ENCODE measurements around the gene TIMM44. TPM values are rescaled to one million over a fixed set of nuclear protein-coding genes. Genes with fewer than 3 reads are reported as not detected.
A peak's percentile ranks its signal among the peaks of the same experiment; 100 is the strongest.

The TIMM44 gene
- total RNA-seq, 3 donors from 2014 or later, result 55.5 to 80.4 (median 63.4) TPM

- intact Hi-C loops (cut with DNase I, micrococcal nuclease), result no loop called here
- no peak for ATAC-seq
Measured at GRCh38 chr19:7979011-7979410, 35.5 kb upstream of the TIMM44 start.

GRCh38 chr19:7978179-7978825 lies 34.8 kb upstream of the TIMM44 start:
- no peak for TF ChIP-seq CTCF (IDR thresholded peaks at IDR 0.05)
- intact Hi-C loops (cut with DNase I, micrococcal nuclease), result no loop called here
- no peaks in the 10 kb centered on the region for H3K4me1 ChIP-seq (ENCODE audit: low read depth)
- H3K9me3 ChIP-seq, result no peaks in the 10 kb centered on the region
- no peak for DNase-seq
- H3K36me3 ChIP-seq (ENCODE audit: low read depth), result peaks cover 4% of the 10 kb centered on the region
- no peak overlapping the region for H3K4me3 ChIP-seq
- no peak for ATAC-seq

More at GRCh38 chr19:7979011-7979410, 35.5 kb upstream of the TIMM44 start:
- Histone ChIP-seq H3K36me3 (ENCODE audit: low read depth) (peaks cover 4% of the 10 kb centered on the region), H3K4me1 (ENCODE audit: low read depth) (no peaks in the 10 kb centered on the region), H3K4me3 (no peak overlapping the region), H3K9me3 (no peaks in the 10 kb centered on the region)
- peak in 1 of 3 donors; percentile 28 for DNase-seq
- no peak for TF ChIP-seq CTCF (IDR thresholded peaks at IDR 0.05)

- peaks cover 4% of the 10 kb centered on the region for H3K36me3 ChIP-seq (ENCODE audit: low read depth)
- no peak overlapping the region for H3K4me3 ChIP-seq
- H3K4me1 ChIP-seq (ENCODE audit: low read depth), result no peaks in the 10 kb centered on the region
- intact Hi-C loops (cut with DNase I, micrococcal nuclease), result no loop called here
- DNase-seq, result peak in 1 of 3 donors; percentile 33
- H3K9me3 ChIP-seq, result no peaks in the 10 kb centered on the region
- TF ChIP-seq CTCF (IDR thresholded peaks at IDR 0.05), result no peak
- no peak for ATAC-seq
Measured at GRCh38 chr19:7977723-7978040, 34.2 kb upstream of the TIMM44 start.

- no peak for TF ChIP-seq CTCF (IDR thresholded peaks at IDR 0.05)
Measured at GRCh38 chr19:7977021-7977722, 33.7 kb upstream of the TIMM44 start.

GRCh38 chr19:7976461-7976860 lies 33.0 kb upstream of the TIMM44 start:
- intact Hi-C loops (cut with DNase I, micrococcal nuclease), result no loop called here
- Histone ChIP-seq H3K9me3 (no peaks in the 10 kb centered on the region), H3K4me1 (ENCODE audit: low read depth) (no peaks in the 10 kb centered on the region), H3K36me3 (ENCODE audit: low read depth) (peaks cover 4% of the 10 kb centered on the region), H3K4me3 (no peak overlapping the region)
- no peak for ATAC-seq
- TF ChIP-seq CTCF (IDR thresholded peaks at IDR 0.05), result no peak
- DNase-seq, result no peak

More at GRCh38 chr19:7977021-7977722, 33.7 kb upstream of the TIMM44 start:
- intact Hi-C loops (cut with DNase I, micrococcal nuclease), result no loop called here
- Histone ChIP-seq H3K9me3 (no peaks in the 10 kb centered on the region), H3K4me1 (ENCODE audit: low read depth) (no peaks in the 10 kb centered on the region), H3K4me3 (no peak overlapping the region), H3K36me3 (ENCODE audit: low read depth) (peaks cover 4% of the 10 kb centered on the region)
- DNase-seq, result no peak
- no peak for ATAC-seq

Measured in mucosa of descending colon (tissue), 3 donors.